GM21360 (cell line): ENCODE data around the gene LZTS2.
"Not testable (repeated sequence)": the region's sequence is repeated elsewhere in the genome, so short reads cannot be mapped to it uniquely, and the experiment has no call there.

Source experiments
- ATAC-seq: cut with Tn5 transposase; IDR thresholded peaks from one replicate; pipeline ENCODE4 v1.9.1; 2021; ENCODE audit warnings: mild to moderate bottlenecking, moderate library complexity; ENCODE audit not compliant: unreplicated experiment

LZTS2 gene

GRCh38 chr10:100999742-101000126 is at the start of gene LZTS2:
Gene LZTS2 (plus strand): TSS chr10:100999808. CDS start chr10:101002539, 2,731 bp downstream.
- ATAC-seq, result no peak

DNA sequence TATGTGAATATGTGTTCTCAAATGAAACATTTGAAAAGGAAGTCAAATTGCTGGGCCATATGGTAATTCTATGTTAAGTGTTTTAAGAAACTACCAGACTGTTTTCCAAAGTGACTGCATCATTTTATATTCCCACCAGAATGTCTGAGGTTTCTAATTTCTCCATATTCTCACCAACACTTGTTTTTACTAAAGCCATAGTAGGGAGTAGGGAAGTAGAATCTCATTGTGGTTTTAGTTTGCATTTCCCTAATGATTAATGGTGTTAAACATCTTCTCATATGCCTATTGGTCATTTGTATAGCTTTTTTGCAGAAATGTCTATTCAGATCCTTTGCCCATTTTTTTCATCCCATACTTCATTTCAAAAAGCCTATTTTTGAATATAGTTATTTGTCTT is 39.4 kb upstream of the LZTS2 start:
- ATAC-seq, result no peak

- ATAC-seq, result no peak
Observed at GRCh38 chr10:100962351-100963080, 37.1 kb upstream of the LZTS2 start.

- no peak for ATAC-seq
Observed at GRCh38 chr10:100963826-100964225, 35.8 kb upstream of the LZTS2 start.

- no peak for ATAC-seq
Observed at GRCh38 chr10:100965820-100966219, 33.8 kb upstream of the LZTS2 start.

- ATAC-seq, result no peak
Observed at GRCh38 chr10:100966887-100967286, 32.7 kb upstream of the LZTS2 start.

DNA sequence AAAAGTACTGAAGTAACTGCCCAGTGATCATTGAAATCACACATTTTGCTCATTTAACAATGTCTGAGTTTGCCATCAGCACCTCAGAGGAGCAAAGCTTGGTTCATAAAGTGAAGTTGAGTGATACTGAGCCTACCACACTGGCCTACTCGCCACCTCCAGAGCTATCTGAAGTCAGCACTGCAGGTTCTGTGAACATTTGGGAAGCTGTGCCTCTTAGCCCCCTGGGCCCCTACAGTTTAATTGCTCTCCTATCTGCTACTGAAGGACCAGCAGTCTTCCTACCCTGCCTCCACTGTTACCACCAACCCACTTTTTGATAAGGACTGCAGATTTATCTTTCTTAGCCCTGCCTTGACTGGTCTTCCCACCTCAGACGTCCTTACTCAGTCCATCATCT is 32.3 kb upstream of the LZTS2 start:
- ATAC-seq, result no peak

DNA sequence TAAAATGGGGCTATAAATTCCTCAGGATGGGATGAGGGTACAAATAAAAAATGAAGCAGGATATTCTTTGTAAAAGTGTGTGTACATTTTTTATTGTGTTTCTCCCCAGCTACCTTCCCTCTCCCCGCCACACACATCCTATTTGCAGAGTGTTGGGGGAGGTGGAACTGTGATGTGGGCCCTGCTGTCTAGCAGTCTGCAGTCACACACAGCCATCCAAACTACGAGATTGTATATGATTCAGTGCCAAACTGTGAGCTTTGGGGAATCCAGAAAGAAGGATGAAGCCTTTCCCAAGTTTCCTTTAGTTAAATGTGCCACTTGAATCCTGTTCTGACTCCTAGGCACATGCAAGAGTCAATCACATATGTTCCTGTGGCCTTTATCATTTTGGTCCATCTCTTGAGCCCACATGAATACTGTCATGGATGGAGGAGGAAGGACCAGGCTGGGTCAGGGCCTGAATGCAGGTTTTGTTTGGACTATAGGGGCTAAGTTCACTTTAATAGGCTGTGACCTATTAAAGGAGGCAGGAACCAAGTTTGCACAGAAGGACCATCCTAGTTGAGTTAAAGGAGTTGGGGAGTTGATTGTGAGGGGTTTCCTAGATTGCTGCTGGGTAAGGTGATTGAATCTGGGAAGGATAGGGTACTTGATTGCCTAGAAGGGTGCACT is 31.4 kb upstream of the LZTS2 start:
- ATAC-seq, result no peak

GRCh38 chr10:100968863-100969186 is 30.8 kb upstream of the LZTS2 start:
- no peak for ATAC-seq

- no peak for ATAC-seq
Observed at GRCh38 chr10:100969187-100970075, 30.2 kb upstream of the LZTS2 start, which contains the start of gene SEMA4G. Gene SEMA4G (plus strand): TSS chr10:100969504. CDS start chr10:100972913, 3,409 bp downstream.

GRCh38 chr10:100970076-100970913 is 29.3 kb upstream of the LZTS2 start:
- no peak for ATAC-seq

DNA sequence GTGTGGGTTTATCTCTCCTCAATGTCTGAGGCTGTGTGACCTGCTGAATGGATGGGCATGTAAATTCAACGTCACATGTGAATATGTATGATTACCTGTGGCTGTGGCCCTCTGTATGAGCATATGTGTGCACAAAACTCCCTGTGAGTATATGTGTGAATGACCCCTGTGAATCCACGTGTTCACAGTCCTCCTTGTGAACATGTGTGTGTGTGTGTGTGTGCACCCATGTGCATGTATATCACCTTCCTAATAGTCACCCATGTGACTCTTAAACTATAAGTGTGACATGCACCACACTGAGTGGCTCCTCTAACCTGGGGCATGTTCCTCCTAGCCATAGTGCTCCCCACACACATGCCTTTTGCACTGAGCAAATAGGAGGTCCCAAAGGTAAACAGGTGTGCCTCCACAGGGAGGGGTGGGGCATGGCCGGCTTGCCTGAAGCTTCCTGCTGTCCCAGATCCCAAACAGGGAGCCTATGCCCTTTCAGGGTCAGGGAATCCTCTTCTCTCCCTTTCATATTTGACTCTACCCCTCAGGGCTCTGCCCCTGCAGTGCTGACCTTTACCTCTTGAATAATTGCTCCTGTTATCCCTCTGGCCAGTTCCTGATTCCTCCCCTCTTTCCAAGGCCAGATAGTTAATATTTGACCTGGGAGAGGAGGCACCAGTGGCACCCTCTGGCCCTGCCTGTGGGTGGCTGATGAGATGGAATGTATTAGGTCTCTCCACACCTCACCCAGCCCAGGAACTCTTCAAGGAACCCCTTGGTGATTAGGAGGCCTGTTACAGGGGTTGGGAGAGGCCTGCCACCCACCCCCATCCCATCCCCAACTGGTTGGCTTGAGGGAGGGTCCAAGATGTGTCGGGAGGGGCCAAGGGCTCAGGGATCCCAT is 28.4 kb upstream of the LZTS2 start:
- ATAC-seq, result no peak

GRCh38 chr10:100972115-100972903 is 27.3 kb upstream of the LZTS2 start:
- no peak for ATAC-seq

GRCh38 chr10:100972904-100973535 is 26.6 kb upstream of the LZTS2 start:
- ATAC-seq, result no peak

GRCh38 chr10:100975397-100975796 is 24.2 kb upstream of the LZTS2 start:
- ATAC-seq, result not testable (repeated sequence)

DNA sequence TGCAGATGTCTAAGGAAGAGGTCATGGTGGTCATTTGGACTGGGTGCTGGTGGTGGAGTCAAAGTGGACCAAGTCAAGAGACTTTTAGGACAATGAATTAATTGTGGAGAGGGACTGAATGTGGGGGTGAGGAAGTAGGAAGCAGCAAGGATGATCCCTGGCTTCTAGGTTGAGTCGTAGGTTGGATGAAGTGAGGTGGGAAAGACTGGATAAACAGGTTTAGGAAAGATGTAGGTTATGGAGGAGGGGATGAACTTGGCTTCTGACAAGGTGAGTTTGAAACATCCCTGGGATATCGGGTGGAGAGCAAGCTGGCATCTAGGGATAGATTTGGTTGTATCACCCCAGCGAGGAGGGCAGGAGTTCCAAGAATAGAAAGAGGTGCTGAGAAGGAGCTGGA is 22.7 kb upstream of the LZTS2 start:
- no peak for ATAC-seq

DNA sequence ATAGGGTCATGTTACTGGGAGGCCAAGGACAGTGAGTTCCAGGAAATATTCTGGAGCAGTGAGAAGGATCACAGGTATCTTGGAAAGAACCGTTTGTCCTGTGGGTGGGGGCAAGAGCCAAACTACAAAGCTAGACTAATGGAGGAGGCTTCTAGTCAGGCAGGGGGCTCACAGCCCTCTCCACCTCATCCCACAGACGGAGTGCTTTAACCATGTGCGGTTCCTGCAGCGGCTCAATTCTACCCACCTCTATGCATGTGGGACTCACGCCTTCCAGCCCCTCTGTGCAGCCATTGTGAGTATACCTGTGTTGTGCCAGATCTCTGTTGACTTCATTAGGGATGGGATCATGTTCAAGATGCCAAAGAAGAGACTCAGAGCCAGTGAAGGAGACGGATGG is 22.2 kb upstream of the LZTS2 start:
- ATAC-seq, result no peak

DNA sequence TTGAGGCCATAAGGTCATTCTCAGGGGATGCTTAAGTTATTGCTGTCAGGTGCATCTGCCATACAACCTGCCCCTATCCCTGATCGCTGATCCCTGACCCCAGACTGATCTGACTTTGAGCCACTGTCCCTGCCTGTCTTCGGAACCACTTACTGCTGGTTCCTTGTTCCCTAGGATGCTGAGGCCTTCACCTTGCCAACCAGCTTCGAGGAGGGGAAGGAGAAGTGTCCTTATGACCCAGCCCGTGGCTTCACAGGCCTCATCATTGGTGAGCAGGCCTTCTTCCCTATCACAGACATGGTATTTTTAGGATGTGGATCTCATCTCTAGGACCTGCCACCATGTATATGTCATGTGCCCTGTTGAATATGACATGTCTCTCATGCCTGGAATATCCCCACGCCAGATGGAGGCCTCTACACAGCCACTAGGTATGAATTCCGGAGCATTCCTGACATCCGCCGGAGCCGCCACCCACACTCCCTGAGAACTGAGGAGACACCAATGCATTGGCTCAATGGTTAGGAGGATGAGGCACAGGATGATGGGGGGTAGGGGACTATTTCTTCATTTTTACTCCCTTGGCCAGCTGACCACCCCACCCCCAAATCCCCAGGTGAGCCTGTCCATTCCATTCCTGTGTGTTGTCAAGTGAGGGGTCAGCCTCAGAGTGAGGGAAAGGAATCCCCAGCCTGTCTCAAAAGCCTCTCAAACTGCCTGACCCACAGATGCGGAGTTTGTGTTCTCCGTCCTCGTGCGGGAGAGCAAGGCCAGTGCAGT is 21.3 kb upstream of the LZTS2 start:
- no peak for ATAC-seq
